ENCODE data around the gene CLUH. TPM values are rescaled to one million over a fixed set of nuclear protein-coding genes. Genes with fewer than 3 reads are reported as not detected.

The CLUH gene
- total and polyA plus RNA-seq, 10 donors, result 14.3 to 82.6 (median 49.4) TPM

DNA sequence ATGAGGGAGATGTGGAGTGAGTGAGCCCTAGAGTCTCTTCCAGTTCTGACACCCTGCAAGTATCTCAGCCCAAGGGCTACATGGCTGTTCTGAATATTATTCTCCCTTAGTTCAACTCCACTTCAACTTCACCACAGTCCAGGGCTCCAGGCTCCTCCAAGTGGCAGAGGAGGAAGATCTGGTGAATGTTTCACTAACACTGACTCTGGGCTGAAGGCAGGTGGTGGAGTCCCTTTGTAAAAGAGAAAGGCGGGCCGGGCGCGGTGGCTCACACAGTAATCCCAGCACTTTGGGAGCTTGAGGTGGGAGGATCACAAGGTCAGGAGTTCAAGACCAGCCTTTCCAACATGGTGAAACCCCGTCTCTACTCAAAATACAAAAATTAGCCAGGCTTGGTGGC is 24.3 kb upstream of the CLUH start:
- 92 to 96% (median 94%) methylated on average over 5 of the region's 5 CpGs for WGBS, 5 donors
- Histone ChIP-seq H3K4me1 (no peaks in the 10 kb centered on the region), H3K27ac (no peak overlapping the region), H3K4me3 (no peak overlapping the region), H3K27me3 (replicated peaks in 1 of 7) (peaks cover 0 to 43% (median 0%) of the 10 kb centered on the region in 7 donors), H3K36me3 (no peaks in the 10 kb centered on the region), H3K9me3 (no peaks in the 10 kb centered on the region)
- no peak for TF ChIP-seq CTCF (IDR thresholded peaks at IDR 0.05 in 8 of 11, conservative IDR thresholded peaks at IDR 0.05 in 3 of 11)
- TF ChIP-seq POLR2A (IDR thresholded peaks at IDR 0.05), result no peak
- TF ChIP-seq POLR2AphosphoS5 (IDR thresholded peaks at IDR 0.05), result no peak
- DNase-seq, result no peak
- intact Hi-C loops (cut with DNase I; ENCODE audit: low total_unique reads), result no loop called here

DNA sequence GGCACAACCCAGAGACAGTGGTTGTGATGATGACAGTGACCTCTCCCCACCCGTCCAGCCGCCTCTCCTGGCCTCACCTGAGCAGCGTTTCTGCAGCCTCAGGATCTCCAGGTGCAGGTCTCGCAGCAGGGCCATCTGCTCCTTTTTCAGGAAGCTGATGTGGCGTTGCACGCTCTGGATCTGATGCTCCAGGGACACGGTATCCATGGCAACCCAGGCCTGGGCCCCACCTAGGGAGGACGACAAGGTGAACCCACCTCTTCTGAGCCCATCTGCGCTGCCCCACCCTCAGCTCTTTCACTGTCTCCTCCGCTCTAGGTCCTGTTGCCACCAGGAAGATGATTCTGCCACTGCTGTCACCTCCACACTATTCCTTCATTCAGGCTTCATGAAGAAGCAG is 23.4 kb upstream of the CLUH start:
- TF ChIP-seq POLR2AphosphoS5 (IDR thresholded peaks at IDR 0.05) (no peak), POLR2A (IDR thresholded peaks at IDR 0.05) (no peak), CTCF (IDR thresholded peaks at IDR 0.05 in 8 of 11, conservative IDR thresholded peaks at IDR 0.05 in 3 of 11) (no peak)
- no peaks in the 10 kb centered on the region for H3K4me1 ChIP-seq
- no peak overlapping the region for H3K27ac ChIP-seq
- 65 to 80% (median 76%) methylated on average over 9 to 10 of the region's 10 CpGs for whole genome bisulfite sequencing, 5 donors
- no peaks in the 10 kb centered on the region for H3K9me3 ChIP-seq
- H3K36me3 ChIP-seq, result no peaks in the 10 kb centered on the region
- DNase-seq, result no peak
- intact Hi-C loops (cut with DNase I; ENCODE audit: low total_unique reads), result no loop called here
- H3K4me3 ChIP-seq, result no peak overlapping the region
- peaks cover 0 to 47% (median 0%) of the 10 kb centered on the region in 7 donors for H3K27me3 ChIP-seq (replicated peaks in 1 of 7)

GRCh38 chr17:2731807-2732206 is 20.2 kb upstream of the CLUH start:
- Histone ChIP-seq H3K27me3 (replicated peaks in 1 of 7) (peaks cover 0 to 58% (median 5%) of the 10 kb centered on the region in 7 donors), H3K27ac (no peak overlapping the region), H3K36me3 (no peaks in the 10 kb centered on the region), H3K4me1 (no peaks in the 10 kb centered on the region), H3K4me3 (no peak overlapping the region), H3K9me3 (no peaks in the 10 kb centered on the region)
- intact Hi-C loops (cut with DNase I; ENCODE audit: low total_unique reads), result no loop called here
- no peak for TF ChIP-seq CTCF (IDR thresholded peaks at IDR 0.05 in 8 of 11, conservative IDR thresholded peaks at IDR 0.05 in 3 of 11)
- no peak for TF ChIP-seq POLR2AphosphoS5 (IDR thresholded peaks at IDR 0.05)
- no peak for TF ChIP-seq POLR2A (IDR thresholded peaks at IDR 0.05)
- WGBS, 5 donors, result 81 to 92% (median 84%) methylated on average over 10 of the region's 10 CpGs
- no peak for DNase-seq

DNA sequence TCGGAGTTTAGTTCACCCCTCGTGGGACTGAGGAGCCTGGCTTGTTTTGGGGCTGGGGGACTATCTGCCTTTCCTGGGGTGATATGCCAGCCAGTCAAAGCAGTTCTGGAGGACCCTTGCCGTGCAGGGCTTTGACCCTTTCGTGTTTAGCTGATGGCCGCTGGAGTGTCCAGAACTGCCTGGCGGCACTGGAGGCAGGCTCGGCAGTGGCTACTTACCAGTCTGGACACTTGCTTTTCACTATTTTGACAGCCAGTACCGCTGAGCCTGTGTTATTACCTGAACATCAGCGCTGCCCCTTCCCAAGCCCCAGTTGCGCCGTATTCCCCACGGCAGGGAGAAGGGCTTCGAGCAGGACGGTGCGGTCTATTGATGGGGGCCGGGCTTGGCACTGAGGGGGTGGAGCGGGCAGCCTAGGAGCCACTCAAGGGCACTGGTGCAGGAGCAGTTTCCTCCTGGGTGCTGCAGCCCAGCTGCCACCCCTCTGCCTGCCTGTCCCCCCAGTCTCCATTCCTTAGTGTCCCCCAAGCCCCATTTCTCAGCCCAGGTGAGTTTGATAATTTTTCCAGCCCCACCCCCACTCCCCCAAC is 19.3 kb upstream of the CLUH start:
- H3K4me3 ChIP-seq, result no peak overlapping the region
- H3K27ac ChIP-seq, result no peak overlapping the region
- TF ChIP-seq POLR2AphosphoS5 (IDR thresholded peaks at IDR 0.05) (no peak), POLR2A (IDR thresholded peaks at IDR 0.05) (no peak), CTCF (IDR thresholded peaks at IDR 0.05 in 8 of 11, conservative IDR thresholded peaks at IDR 0.05 in 3 of 11) (no peak)
- no peaks in the 10 kb centered on the region for H3K4me1 ChIP-seq
- no peaks in the 10 kb centered on the region for H3K9me3 ChIP-seq
- peaks cover 0 to 60% (median 11%) of the 10 kb centered on the region in 7 donors for H3K27me3 ChIP-seq (replicated peaks in 1 of 7)
- H3K36me3 ChIP-seq, result no peaks in the 10 kb centered on the region
- 84 to 89% (median 86%) methylated on average over 11 to 17 of the region's 17 CpGs for WGBS, 5 donors
- DNase-seq, result no peak
- intact Hi-C loops (cut with DNase I; ENCODE audit: low total_unique reads), result no loop called here
